Left cardiac atrium (tissue), 4 donors: Measurements from ENCODE around the gene SDR39U1. TPM values are rescaled to one million over a fixed set of nuclear protein-coding genes. Genes with fewer than 3 reads are reported as not detected.

Experiments
- ATAC-seq, 2 donors: fragments of 200-7000 bp; cut with Tn5 transposase; one replicate each; pipeline ENCODE4 v1.9.1; 2020; ENCODE audit warnings: mild to moderate bottlenecking in 2 of 2, moderate library complexity in 2 of 2
- DNase-seq: peaks from one replicate; pipeline ENCODE4 v3.0.0-alpha.2; 2020
- intact Hi-C, 2 donors: fragments of 100-400 bp; cut with DNase I; formaldehyde crosslinking; loops; one replicate each; pipeline versions ENCODE4 v1.14.1 to v1.15.1; 2022 to 2023
- total RNA-seq, 2 donors: library from RNA; stranded (reverse); fragmentation: NEBNext Ultra II Directional; extraction: Animal tissue kit (Norgen Biotek cat#: 25700); gene quantifications; one replicate each; pipeline ENCODE4 v1.2.1, GENCODE V29; 2021
- donor health status: DM: no; HTN: yes; CAD: no.
- donor health status: DM: no; HTN: yes; CAD: no; lungs with severe emphysema.
- donor health status: DM: yes; HTN: yes; CAD: no.
- donor health status: Dilated cardiomyopathy.

The SDR39U1 gene
- total RNA-seq, 2 donors from 2014 or later, result 72.0 to 78.8 TPM

DNA sequence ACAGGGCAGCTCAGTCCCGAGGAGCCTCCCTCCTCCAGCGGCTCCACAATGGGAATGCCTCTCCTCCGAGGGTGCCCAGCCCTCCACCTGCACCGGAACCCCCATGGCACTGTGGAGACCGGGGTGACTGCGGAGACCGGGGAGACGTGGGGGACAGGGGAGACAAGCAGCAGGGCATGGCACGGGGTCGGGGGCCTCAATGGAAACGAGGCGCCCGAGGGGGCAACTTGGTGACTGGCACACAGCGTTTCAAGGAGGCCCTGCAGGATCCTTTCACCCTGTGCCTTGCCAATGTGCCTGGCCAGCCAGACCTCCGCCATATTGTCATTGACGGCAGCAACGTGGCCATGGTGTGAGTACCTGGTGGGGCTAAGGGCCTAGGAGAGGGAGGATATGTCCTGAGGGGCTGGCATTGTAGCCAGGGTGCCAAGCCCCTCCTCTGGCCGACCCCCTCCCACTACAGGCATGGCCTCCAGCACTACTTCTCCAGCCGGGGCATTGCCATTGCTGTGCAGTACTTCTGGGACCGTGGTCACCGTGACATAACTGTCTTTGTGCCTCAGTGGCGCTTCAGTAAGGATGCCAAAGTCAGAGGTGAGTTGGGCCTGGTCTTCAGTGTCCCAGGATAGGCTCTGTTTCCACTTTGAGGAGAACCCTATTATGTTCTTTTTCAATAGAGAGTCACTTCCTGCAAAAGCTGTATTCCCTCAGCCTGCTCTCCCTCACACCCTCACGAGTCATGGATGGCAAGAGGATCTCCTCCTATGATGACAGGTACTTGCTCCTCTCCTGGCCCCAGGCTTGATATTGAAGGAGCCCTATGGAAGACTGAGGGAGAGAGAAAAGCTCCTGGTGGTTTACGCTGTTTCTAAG is 10.1 kb downstream of the SDR39U1 start:
- no peak for ATAC-seq
- DNase-seq, result no peak
- intact Hi-C loops, result loop anchor here in 1 of 2 donors (5.0 kb wide), 2 partner anchors 65 to 100 kb away; partner anchors contain the start of gene NFATC4

DNA sequence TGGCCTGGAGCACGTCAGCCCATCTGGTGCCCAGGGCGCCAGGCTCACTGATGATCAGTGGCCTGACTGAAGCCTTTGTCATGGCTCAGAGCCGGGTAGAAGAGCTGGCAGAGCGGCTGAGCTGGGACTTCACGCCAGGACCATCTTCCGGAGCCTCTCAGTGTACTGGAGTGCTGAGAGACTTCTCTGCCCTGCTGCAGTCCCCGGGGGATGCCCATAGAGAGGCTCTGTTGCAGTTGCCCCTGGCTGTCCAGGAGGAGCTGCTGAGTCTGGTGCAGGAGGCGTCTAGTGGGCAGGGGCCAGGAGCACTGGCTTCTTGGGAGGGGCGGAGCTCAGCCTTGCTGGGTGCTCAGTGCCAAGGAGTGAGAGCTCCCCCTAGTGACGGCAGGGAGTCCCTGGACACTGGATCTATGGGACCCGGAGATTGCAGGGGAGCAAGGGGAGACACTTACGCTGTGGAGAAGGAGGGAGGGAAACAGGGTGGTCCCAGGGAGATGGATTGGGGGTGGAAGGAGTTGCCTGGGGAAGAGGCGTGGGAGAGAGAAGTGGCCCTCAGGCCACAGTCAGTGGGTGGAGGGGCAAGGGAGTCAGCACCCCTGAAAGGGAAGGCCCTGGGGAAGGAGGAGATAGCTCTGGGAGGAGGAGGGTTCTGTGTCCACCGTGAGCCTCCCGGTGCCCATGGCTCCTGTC is 10.9 kb downstream of the SDR39U1 start:
- intact Hi-C loops, result loop anchor here (2.0 to 5.0 kb wide), 3 partner anchors 63 to 99 kb away; partner anchors contain the start of gene NFATC4 (in 2 of the 2)
- ATAC-seq, result peak; percentile 58 to 72
- peak; percentile 92 for DNase-seq

DNA sequence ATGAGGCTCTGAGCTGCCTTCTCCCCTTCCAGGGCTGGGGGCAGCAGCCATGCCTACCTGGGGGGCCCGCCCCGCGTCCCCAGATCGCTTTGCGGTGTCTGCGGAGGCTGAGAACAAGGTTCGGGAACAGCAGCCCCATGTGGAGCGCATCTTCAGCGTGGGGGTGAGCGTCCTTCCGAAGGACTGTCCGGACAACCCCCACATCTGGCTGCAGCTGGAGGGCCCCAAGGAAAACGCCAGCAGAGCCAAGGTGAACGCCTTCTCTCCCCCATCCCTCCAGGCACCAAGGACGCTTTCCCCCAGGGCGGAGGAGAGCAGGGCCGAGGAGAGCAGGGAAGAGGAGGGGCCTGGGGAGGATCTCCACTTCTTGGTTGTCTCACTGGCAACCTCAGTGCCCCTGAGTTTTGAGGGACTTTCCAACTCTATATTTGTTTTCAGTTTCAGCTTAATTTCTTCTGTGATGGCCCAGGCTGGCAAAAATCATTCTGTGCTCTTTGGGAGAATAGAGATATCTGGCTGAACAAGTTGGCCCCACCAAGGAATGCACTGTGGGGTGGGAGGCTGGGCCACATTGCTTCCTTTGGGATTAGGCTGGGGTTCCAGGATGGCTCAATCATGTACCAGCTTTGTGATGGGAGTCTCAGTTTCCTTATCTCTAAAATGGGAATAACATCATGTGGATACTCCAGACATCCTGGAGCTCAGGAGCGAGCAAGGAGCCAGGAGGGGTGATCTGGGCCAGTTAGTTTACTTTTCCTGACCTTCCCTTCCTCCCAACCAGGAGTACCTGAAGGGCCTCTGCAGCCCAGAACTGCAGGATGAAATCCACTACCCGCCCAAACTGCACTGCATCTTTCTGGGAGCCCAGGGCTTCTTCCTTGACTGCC is 11.7 kb downstream of the SDR39U1 start:
- intact Hi-C loops, result loop anchor here (2.0 to 5.0 kb wide), 3 partner anchors 62 to 99 kb away; partner anchors contain the start of gene NFATC4 (in 2 of the 2)
- DNase-seq, result peak; percentile 56
- peak; percentile 29 to 66 for ATAC-seq

DNA sequence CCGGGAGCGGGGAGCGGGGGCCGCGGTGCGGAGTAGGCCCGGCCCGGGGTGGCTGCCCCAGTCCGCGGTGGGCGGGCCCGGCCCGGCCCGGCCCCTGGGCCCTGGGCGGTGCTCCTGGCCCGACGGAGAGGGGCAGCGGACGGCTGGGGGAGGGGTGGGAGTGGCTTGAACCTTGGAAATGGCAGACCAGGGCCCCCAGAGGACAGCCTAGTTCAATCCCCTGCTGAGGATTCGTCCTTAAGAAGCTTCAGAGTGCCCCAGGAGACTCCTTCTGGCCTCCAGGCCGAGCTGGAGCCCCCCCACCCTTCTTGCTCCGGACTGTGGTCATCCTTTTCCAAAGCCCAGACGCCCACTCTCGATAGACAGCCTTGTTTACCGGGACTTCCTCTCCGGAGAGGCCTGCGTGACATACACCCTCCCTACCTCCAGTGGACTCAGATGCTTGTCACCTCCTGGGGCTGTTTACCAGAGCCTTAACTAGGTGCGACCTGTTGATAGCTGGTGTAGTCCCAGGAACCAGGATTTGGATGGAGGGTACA is 12.4 kb downstream of the SDR39U1 start:
- DNase-seq (peak; percentile 89), ATAC-seq (peak; percentile 88 to 89)
- intact Hi-C loops, result loop anchor here (2.0 to 5.0 kb wide), 3 partner anchors 61 to 98 kb away; partner anchors contain the start of gene NFATC4 (in 2 of the 2)

- intact Hi-C loops, result loop anchor here (2.0 to 5.0 kb wide), 3 partner anchors 61 to 97 kb away; partner anchors contain the start of gene NFATC4 (in 2 of the 2)
- ATAC-seq (peak; percentile 82 to 92), DNase-seq (peak; percentile 94)
These were observed 13.0 kb downstream of the SDR39U1 start, which contains the start of the genes CBLN3 and KHNYN for GRCh38 chr14:24429395-24430142. TSS of gene CBLN3 (minus strand) at chr14:24429668. CDS start at chr14:24429054, 614 bp downstream. TSS of gene KHNYN (plus strand) at chr14:24429954. CDS start at chr14:24430731, 777 bp downstream.

DNA sequence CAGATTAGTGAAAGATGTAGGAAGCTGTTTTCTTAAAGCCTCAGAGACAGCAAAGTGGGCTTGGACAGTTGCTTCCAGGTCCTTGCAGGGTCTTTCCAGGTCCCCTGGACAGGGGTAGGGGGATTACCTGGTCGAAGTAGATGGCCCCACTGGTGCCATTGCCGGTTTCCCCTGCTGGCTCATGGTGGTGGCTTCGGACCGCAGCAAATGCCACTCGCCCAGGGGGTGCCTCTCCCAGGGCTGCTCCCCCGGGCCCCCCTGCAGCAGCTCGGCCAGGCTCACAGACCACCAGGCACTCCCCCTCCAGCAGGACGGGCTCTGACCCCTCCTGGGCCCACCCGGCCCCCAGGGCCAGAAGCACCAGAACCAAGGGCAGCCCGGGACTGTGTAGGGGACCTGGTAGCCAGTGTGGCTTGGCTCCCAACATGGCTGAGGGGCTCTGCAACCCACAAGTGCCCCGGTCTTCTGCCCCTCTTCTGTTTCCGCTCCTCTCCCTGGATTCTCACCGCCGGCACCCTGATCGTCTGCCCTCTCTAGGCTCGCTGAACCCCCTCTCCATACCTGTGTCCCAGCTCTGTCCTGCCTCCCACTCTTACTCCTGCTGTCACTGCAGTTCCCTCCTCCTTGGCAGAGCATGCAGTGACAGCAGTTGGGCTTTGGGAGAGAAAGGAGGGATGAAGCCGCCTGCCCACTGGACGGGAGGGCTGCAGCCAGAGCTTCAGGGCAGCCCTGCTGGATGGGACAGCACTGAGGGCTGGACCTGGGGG is 13.8 kb downstream of the SDR39U1 start:
- DNase-seq (no peak), ATAC-seq (no peak)
- intact Hi-C loops, result no loop called here

- intact Hi-C loops, result no loop called here
- ATAC-seq, result no peak
- DNase-seq, result no peak
These were observed 14.8 kb downstream of the SDR39U1 start for GRCh38 chr14:24427537-24428508.

GRCh38 chr14:24426912-24427536 is 15.6 kb downstream of the SDR39U1 start:
- DNase-seq (no peak), ATAC-seq (no peak)
- intact Hi-C loops, result no loop called here

GRCh38 chr14:24426150-24426911 is 16.2 kb downstream of the SDR39U1 start:
- ATAC-seq (no peak), DNase-seq (no peak)
- intact Hi-C loops, result no loop called here

DNA sequence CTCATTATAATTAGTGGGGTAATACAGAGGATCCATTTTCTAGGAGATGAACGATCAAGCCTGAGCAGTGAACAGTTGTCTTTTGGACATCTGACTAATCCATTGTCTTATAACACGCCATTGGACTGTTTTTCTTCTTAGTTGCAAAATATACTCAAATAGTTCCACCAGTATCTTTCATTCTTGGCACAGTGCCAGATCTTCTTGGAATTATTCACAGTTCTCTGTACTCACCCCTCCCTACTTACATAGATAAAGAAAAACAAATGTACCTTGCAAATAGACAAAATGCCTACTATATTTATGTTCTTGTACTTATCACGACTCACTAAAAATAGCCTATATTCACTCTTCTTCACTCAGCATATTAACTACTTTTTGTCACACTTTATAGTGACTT is 16.9 kb downstream of the SDR39U1 start:
- ATAC-seq, result no peak
- intact Hi-C loops, result no loop called here
- DNase-seq, result no peak

- no peak for DNase-seq
- ATAC-seq, result no peak
- intact Hi-C loops, result no loop called here
These were observed 19.6 kb downstream of the SDR39U1 start for GRCh38 chr14:24422694-24423601.

- intact Hi-C loops, result no loop called here
- ATAC-seq, result no peak
- DNase-seq, result no peak
These were observed 20.3 kb downstream of the SDR39U1 start for GRCh38 chr14:24422261-24422660.

- ATAC-seq (peak in 1 of 2 donors; percentile 32), DNase-seq (no peak)
- intact Hi-C loops, result no loop called here
These were observed 24.1 kb downstream of the SDR39U1 start for GRCh38 chr14:24418492-24418873.
